Right lobe of liver (tissue), 4 donors: ENCODE data around the gene FAM151B.

Experiments
- POLR2A ChIP-seq: fragments of 450-650 bp; IDR thresholded peaks from one replicate; pipeline ENCODE4 v1.6.1; 2017; ENCODE audit warnings: antibody characterized with exemption, mild to moderate bottlenecking
- TF ChIP-seq, protein P1 (sequence below), 4 donors: fragments of 200-600 bp in 3 of 4; fragments of 450-650 bp in 1 of 4; IDR thresholded peaks; one replicate each; pipeline versions ENCODE4 v1.5.1 to v1.8.0; 2016 to 2022; ENCODE audit warnings: antibody characterized with exemption in 4 of 4, mild to moderate bottlenecking in 2 of 4
- donor health status: DM: no; HTN: no; CAD: no.
- donor health status: DM: no; HTN: no; CAD: no.
- donor health status: DM: no; HTN: yes; CAD: no.

- TF ChIP-seq, protein P1, sequence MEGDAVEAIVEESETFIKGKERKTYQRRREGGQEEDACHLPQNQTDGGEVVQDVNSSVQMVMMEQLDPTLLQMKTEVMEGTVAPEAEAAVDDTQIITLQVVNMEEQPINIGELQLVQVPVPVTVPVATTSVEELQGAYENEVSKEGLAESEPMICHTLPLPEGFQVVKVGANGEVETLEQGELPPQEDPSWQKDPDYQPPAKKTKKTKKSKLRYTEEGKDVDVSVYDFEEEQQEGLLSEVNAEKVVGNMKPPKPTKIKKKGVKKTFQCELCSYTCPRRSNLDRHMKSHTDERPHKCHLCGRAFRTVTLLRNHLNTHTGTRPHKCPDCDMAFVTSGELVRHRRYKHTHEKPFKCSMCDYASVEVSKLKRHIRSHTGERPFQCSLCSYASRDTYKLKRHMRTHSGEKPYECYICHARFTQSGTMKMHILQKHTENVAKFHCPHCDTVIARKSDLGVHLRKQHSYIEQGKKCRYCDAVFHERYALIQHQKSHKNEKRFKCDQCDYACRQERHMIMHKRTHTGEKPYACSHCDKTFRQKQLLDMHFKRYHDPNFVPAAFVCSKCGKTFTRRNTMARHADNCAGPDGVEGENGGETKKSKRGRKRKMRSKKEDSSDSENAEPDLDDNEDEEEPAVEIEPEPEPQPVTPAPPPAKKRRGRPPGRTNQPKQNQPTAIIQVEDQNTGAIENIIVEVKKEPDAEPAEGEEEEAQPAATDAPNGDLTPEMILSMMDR (IDR thresholded peaks at IDR 0.05) = no peak
- TF ChIP-seq POLR2A = no peak
Observed at GRCh38 chr5:80588858-80589540, 101.1 kb downstream of the FAM151B start.
